Muscle layer of duodenum (tissue), 2 donors: ENCODE measurements around the gene PLPPR2.
"Not testable (repeated sequence)": the region's sequence is repeated elsewhere in the genome, so short reads cannot be mapped to it uniquely, and the experiment has no call there.

Experiments
- H3K27ac ChIP-seq: one replicate; pipeline ENCODE4 v1.7.0; 2013; ENCODE audit warnings: mild to moderate bottlenecking, low read length
- H3K27me3 ChIP-seq: one replicate; pipeline ENCODE4 v1.7.0; 2013; ENCODE audit warnings: low read depth, mild to moderate bottlenecking, control low read depth, low read length
- H3K36me3 ChIP-seq, 2 donors: one replicate each; pipeline ENCODE4 v1.7.0; 2013; ENCODE audit warnings: low read length in 2 of 2, control low read depth in 1 of 2, mild to moderate bottlenecking in 1 of 2; ENCODE audit not compliant: insufficient read depth in 2 of 2, control insufficient read depth in 1 of 2
- H3K4me1 ChIP-seq, 2 donors: one replicate each; pipeline ENCODE4 v1.7.0; 2013; ENCODE audit warnings: low read length in 2 of 2, mild to moderate bottlenecking in 2 of 2, control low read depth in 1 of 2, moderate library complexity in 1 of 2; ENCODE audit not compliant: insufficient read depth in 2 of 2, control insufficient read depth in 1 of 2
- H3K4me3 ChIP-seq, 2 donors: one replicate each; pipeline ENCODE4 v1.7.0; 2013; ENCODE audit warnings: low read length in 2 of 2, low read depth in 1 of 2, mild to moderate bottlenecking in 1 of 2
- H3K9me3 ChIP-seq, 2 donors: one replicate each; pipeline ENCODE4 v1.7.0; 2013; ENCODE audit warnings: low read length in 2 of 2, control low read depth in 1 of 2, mild to moderate bottlenecking in 1 of 2; ENCODE audit not compliant: control insufficient read depth in 1 of 2
- donor health status: healthy.

PLPPR2 gene

DNA sequence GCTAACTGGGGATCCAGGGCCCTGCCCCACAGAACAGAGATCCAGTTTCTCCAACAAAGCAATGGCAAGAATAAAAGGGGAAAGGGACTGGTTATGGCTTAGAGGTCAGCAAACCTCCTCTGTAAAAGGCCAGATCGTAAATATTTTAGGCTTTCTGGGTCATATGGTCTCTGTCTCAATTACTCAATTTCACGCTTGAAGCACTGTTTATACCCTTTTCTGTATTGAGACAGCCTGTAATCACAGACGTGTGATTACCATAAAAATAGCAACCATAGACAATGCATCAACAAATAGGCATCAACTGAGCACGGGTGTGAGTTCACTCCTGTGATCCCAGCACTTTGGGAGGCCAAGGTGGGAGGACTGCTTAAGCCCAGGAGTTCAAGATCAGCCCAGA is 25.1 kb upstream of the PLPPR2 start:
- Histone ChIP-seq H3K36me3 (peaks cover 9 to 44% of the 10 kb centered on the region in 2 donors), H3K4me3 (no peak overlapping the region), H3K4me1 (no peaks in the 10 kb centered on the region), H3K9me3 (no peaks in the 10 kb centered on the region), H3K27me3 (no peaks in the 10 kb centered on the region), H3K27ac (no peak overlapping the region)

DNA sequence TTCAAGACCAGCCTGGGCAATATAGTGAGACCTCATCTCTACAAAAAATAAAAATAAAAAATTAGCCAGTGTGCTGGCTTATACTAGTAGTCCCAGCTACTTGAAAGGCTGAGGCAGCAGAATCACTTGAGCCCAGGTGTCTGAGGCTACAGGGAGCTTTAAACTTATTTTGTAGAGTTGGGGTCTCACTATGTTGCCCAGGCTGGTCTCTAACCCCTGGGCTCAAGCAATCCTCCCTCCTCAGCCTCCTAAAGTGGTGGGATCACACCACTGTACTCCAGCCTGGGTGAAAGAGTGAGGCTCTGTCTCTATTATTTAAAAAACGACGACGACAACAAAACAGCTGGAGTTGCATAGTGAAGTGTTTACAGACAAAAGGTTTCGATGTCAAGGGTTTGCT is 23.7 kb upstream of the PLPPR2 start:
- Histone ChIP-seq H3K4me3 (no peak overlapping the region), H3K9me3 (no peaks in the 10 kb centered on the region), H3K36me3 (peaks cover 21 to 55% of the 10 kb centered on the region in 2 donors), H3K27me3 (no peaks in the 10 kb centered on the region), H3K27ac (no peak overlapping the region), H3K4me1 (no peaks in the 10 kb centered on the region)

DNA sequence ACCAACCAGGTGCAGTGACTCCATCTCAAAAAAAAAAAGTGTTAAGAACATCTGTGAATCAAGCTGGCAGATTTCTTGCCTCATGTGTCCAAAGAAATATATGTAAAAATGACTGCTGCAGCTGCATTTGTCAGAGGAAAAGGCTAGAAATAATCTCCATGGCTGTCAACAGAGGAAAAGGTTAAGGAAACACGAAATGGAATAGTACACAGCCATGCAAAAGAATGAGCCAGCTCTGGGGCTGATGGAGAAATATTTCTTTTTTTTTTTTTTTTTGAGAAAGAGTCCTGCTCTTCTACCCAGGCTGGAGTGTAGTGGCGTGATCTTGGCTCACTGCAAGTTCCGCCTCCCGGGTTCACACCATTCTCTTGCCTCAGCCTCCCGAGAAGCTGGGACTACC is 22.4 kb upstream of the PLPPR2 start:
- Histone ChIP-seq H3K27me3 (no peaks in the 10 kb centered on the region), H3K36me3 (peaks cover 16 to 46% of the 10 kb centered on the region in 2 donors), H3K27ac (no peak overlapping the region), H3K4me1 (no peaks in the 10 kb centered on the region), H3K4me3 (no peak overlapping the region), H3K9me3 (no peaks in the 10 kb centered on the region)

DNA sequence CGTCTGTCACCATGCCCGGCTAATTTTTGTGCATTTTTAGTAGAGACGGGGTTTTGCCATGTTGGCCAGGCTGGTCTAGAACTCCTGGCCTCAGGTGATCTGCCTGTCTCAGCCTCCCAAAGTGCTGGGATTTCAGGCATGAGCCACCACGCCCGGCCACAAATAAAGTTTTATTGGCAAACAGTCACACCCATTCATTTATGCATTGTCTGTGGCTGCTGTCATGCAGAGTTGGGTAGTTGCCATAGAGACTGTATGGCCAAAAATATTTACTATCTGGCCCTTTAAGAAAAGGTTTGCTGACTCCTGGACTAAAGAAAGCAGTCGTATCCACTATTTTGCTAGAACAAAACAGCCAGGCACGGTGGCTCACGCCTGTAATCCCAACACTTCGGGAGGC is 21.4 kb upstream of the PLPPR2 start:
- not testable (repeated sequence) for H3K4me1 ChIP-seq, H3K9me3 ChIP-seq, H3K27ac ChIP-seq, H3K4me3 ChIP-seq, H3K27me3 ChIP-seq
- peaks cover 16 to 44% of the 10 kb centered on the region in 2 donors for H3K36me3 ChIP-seq

DNA sequence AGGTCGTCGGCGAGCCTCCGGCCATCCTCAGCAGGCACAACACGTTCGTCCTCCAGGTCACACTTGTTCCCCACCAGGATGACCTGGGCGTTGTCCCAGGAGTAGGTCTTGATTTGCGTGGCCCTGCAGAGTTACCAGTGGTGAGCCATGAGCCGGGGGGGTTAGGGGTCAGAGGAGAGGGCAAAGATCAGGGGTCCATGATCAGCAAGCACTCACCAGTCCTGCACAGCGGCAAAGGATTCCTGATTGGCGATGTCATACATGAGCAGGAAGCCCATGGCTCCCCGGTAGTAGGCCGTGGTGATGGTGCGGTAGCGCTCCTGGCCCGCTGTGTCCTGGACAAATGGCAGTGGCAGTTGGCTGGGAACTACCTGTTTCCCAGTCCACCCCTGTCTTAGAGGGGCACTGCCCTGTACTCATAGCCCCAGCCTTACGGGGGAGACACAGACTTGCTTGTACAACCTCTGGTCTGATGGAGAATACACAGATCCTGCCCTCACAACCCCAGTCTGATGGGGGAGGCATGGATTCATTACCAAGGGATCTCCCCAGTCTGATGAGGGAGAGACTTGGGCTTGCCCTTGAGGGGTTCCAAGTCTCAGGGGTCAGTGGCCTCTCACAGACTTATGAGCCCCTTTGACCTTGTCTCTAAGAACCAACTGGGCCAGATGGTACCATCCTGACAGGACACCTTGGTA is 19.6 kb upstream of the PLPPR2 start:
- H3K9me3 ChIP-seq, result no peaks in the 10 kb centered on the region
- H3K36me3 ChIP-seq, result peaks cover 16 to 31% of the 10 kb centered on the region in 2 donors
- no peak overlapping the region for H3K27ac ChIP-seq
- H3K4me1 ChIP-seq, result peaks cover 0 to 18% of the 10 kb centered on the region in 2 donors
- H3K27me3 ChIP-seq, result no peaks in the 10 kb centered on the region
- no peak overlapping the region for H3K4me3 ChIP-seq

DNA sequence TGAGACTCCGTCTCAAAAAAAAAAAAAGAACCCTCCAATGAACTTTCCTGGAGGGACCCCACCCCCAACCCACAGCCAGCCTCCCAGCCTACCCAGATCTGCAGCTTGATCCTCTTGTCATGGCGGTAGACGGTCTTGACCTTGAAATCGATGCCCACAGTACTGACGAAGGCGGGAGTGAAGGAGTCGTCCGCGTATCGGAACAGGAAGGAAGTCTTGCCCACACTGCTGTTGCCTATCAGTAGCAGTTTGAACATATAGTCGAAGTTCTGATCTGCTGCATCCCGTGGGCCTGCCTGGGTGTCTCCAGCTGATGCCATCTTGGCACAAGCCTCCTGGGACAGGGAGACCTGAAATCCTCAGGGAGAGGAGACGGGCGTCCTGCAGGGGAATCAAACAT is 18.2 kb upstream of the PLPPR2 start:
- peaks cover 0 to 18% of the 10 kb centered on the region in 2 donors for H3K4me1 ChIP-seq
- H3K27me3 ChIP-seq, result no peaks in the 10 kb centered on the region
- peaks cover 16 to 36% of the 10 kb centered on the region in 2 donors for H3K36me3 ChIP-seq
- H3K27ac ChIP-seq, result no peak overlapping the region
- H3K4me3 ChIP-seq, result no peak overlapping the region
- no peaks in the 10 kb centered on the region for H3K9me3 ChIP-seq

DNA sequence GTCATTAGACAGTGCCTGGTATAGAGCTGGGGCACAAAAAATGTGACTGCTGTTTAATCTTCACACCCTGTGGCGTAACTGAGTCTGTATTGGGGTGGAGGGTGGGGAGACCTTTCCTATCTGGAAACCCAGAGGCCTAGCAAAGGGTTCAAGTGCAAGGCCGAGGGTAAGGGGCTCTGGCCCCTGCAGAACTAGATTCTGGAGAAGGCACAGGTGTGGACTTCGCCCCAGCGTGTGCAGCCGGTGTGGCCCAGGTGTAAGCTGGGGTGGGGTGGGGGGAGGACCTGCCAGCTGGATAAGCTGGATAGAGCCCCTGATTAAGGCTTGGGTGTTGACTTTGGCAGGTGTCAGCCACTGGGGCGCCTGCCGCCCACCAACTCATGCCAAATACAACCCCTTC is 17.1 kb upstream of the PLPPR2 start:
- no peaks in the 10 kb centered on the region for H3K27me3 ChIP-seq
- peak overlapping the region; percentile 64 to 93 for H3K4me3 ChIP-seq
- H3K9me3 ChIP-seq, result no peaks in the 10 kb centered on the region
- H3K4me1 ChIP-seq, result peaks cover 0 to 18% of the 10 kb centered on the region in 2 donors
- peak overlapping the region; percentile 68 for H3K27ac ChIP-seq
- H3K36me3 ChIP-seq, result peaks cover 16 to 36% of the 10 kb centered on the region in 2 donors

DNA sequence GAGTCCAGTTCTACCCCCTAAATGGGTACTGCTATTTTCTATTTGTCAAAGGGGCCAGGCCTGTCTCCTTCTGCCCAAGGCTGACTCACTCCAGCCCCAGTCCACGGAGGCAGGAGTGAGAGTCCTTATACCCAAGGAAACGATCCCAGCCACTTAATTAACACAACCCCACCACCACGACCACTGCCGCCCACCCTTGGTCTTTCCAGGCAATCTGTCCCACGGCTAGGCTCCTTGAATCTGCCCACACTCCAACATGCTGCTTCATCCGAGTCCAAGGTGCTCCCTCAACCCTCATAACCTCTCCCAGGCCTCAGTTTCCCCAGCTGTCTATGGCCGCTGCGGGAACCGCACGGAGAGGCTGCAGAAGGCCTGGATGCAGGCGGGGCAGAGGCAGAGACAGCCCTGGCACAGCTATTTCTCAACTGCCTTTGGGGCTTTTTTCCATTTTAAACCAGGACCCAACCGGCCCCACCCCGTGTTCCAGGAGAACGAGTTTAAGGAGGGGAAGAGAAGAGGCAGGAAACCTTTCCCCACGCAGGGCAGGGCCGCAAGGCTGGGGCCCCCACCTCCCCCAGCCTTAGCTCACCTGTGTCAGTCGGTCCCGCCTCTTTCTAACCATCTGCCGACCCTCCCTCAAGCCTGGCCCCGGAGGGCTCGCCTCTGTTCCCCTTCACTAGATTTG is 16.5 kb upstream of the PLPPR2 start:
- H3K27me3 ChIP-seq, result no peaks in the 10 kb centered on the region
- peak overlapping the region; percentile 68 for H3K27ac ChIP-seq
- peak overlapping the region; percentile 64 to 93 for H3K4me3 ChIP-seq
- peaks cover 0 to 18% of the 10 kb centered on the region in 2 donors for H3K4me1 ChIP-seq
- no peaks in the 10 kb centered on the region for H3K9me3 ChIP-seq
- H3K36me3 ChIP-seq, result peaks cover 16 to 31% of the 10 kb centered on the region in 2 donors

DNA sequence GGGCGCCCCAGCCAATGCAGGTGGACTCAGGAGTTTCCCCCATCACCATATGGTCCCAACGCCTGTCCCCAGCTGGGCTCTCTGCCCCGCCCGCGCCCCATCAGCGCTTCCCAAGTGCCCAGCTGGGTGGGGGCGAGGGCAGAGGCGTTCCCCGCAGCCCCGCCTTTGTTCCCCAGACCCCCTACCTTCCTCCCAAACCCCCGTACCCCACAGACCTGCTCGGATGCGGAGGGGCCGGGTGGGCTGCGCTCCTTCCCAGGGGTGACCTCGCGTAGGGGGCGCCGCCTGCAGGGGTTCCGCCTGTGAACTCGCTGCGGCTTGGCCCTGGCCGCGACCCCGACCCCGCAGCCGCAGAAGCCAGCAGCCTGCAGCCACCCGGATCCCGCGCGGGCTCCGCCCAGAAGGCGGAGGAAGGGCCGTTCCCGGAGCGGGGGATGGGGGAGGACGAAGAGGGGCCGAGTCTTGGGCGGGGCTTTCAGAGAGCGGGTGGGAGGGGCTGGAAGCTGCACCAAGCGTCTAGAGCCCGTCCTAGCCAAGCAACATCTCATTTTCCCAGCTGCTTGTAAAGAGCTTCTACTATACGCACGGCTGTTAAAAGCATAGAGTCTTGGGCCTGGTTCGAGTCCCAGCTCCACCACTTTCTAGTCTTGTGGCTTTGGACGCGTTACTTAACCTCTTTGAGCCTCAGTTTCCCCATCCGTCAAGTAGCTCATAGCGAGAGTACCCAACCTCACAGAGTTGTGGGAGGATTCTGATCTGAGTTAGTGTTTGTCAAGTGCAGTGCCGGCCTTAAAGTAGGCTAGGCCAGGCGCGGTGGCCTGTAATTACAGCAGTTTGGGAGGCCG is 15.8 kb upstream of the PLPPR2 start, which contains the start of gene RAB3D:
Gene RAB3D (minus strand): TSS at position 404 of the 845 bp plus-strand sequence. CDS start 2,258 bp downstream, outside the sequence.
- peak within 1 kb of the TSS; percentile 68 for H3K27ac ChIP-seq
- peaks cover 16 to 23% of the 10 kb centered on the region in 2 donors for H3K36me3 ChIP-seq
- peaks cover 4 to 23% of the 10 kb centered on the region in 2 donors for H3K4me1 ChIP-seq
- peak within 1 kb of the TSS; percentile 64 to 93 for H3K4me3 ChIP-seq
- H3K9me3 ChIP-seq, result no peaks in the 10 kb centered on the region
- H3K27me3 ChIP-seq, result no peaks in the 10 kb centered on the region

DNA sequence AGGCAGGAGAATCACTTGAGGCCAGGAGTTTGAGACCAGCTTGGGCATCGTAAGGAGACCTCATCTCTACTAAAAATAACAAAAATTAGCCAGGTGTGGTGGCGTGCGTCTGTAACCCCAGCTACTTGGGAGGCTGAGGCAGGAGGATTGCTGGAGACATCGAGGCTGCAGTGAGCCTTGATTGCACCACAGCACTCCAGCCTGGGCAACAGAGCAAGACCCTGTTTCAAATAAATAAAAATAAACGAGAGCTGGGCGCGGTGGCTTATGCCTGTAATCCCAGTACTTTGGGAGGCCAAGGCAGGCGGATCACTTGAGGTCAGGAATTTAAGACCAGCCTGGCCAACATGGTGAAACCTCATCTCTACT is 15.1 kb upstream of the PLPPR2 start:
- H3K36me3 ChIP-seq, result peaks cover 12 to 19% of the 10 kb centered on the region in 2 donors
- peak overlapping the region; percentile 64 to 93 for H3K4me3 ChIP-seq
- H3K27me3 ChIP-seq, H3K27ac ChIP-seq, H3K9me3 ChIP-seq: not testable (repeated sequence)
- H3K4me1 ChIP-seq, result peaks cover 8 to 30% of the 10 kb centered on the region in 2 donors

DNA sequence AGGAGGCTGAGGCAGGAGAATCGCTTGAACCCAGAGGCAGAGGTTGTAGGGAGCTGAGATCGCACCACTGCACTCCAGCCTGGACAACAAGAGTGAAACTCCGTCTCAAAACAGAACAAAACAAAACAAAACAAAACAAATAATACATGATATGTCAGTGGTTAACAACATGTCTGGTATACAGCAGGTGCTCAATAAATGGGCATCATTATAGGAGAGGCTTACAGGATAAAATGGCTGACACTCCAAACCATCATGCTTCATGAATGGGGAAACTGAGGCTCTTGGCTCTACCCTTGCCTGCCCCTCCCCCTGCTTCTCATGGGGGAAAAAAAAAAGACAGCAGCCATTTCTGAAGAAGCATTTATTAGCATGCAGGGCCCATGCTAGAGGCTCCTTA is 12.8 kb upstream of the PLPPR2 start:
- peaks cover 12 to 37% of the 10 kb centered on the region in 2 donors for H3K4me1 ChIP-seq
- no peak overlapping the region for H3K4me3 ChIP-seq
- no peaks in the 10 kb centered on the region for H3K27me3 ChIP-seq
- no peak overlapping the region for H3K27ac ChIP-seq
- H3K36me3 ChIP-seq, result peaks cover 0 to 5% of the 10 kb centered on the region in 2 donors
- H3K9me3 ChIP-seq, result no peaks in the 10 kb centered on the region
